Measurements from ENCODE around the gene PDHX. TPM values are rescaled to one million over a fixed set of nuclear protein-coding genes. Genes with fewer than 3 reads are reported as not detected.

PDHX gene
- total and polyA plus RNA-seq, 4 donors: 45.9 to 51.1 (median 47.0) TPM

Small RNA genes lying within 50 kb of the gene (small RNA-seq; reads per million reads assigned to genes)
- 0.24 reads per million, percentile 16 among the genes with 10 or more reads in this experiment for gene MIR1343 (ENCODE audit: low replicate concordance)

Other genes with a start within 250 kb of the PDHX start
- gene APIP, start 239 bp upstream of the PDHX start, total RNA-seq: 10 to 100 TPM; 24.2 to 36.7 TPM
- gene APIP, start 239 bp upstream of the PDHX start, polyA plus RNA-seq (ENCODE audit: insufficient read length in 2 of 2): 10 to 100 TPM; 28.4 to 43.1 TPM
- 10 to 100 TPM; 28.9 to 72.2 TPM for gene CD44, start 222.6 kb downstream of the PDHX start, total RNA-seq
- 10 to 100 TPM; 45.5 to 62.6 TPM for gene CD44, start 222.6 kb downstream of the PDHX start, polyA plus RNA-seq (ENCODE audit: insufficient read length in 2 of 2)